Choroid plexus epithelial cell (primary cell): ENCODE results near the gene DLX4.

ENCODE experiments used
- DNase-seq: peaks from one replicate; pipeline ENCODE4 v3.0.0-alpha.2; 2010; ENCODE audit warnings: low read depth
- H3K4me3 ChIP-seq: 2 replicates; pipeline ENCODE4 v1.5.1; 2011; ENCODE audit warnings: low read depth, mild to moderate bottlenecking, control low read depth, low read length, moderate library complexity
- CTCF ChIP-seq: conservative IDR thresholded peaks from 2 replicates; pipeline ENCODE4 v1.5.1; 2011; ENCODE audit warnings: low read depth, mild to moderate bottlenecking, control low read depth, inconsistent platforms, low read length, moderate library complexity

Gene DLX4

GRCh38 chr17:50014471-50015088, 45.6 kb downstream of the DLX4 start:
- no peak for DNase-seq
- no peak for TF ChIP-seq CTCF
- no peak overlapping the region for H3K4me3 ChIP-seq

GRCh38 chr17:50015146-50015545, 46.2 kb downstream of the DLX4 start:
- no peak for DNase-seq
- no peak for TF ChIP-seq CTCF
- no peak overlapping the region for H3K4me3 ChIP-seq

GRCh38 chr17:50018909-50019308, 49.9 kb downstream of the DLX4 start:
- no peak for TF ChIP-seq CTCF
- no peak for DNase-seq
- H3K4me3 ChIP-seq: no peak overlapping the region

- TF ChIP-seq CTCF: no peak
- no peak for DNase-seq
- H3K4me3 ChIP-seq: no peak overlapping the region
These were observed 52.0 kb downstream of the DLX4 start for GRCh38 chr17:50020841-50021599.

- no peak for TF ChIP-seq CTCF
- no peak for DNase-seq
- H3K4me3 ChIP-seq: no peak overlapping the region
These were observed 52.8 kb downstream of the DLX4 start for GRCh38 chr17:50021681-50022370.

- peak; percentile 53 for DNase-seq
- TF ChIP-seq CTCF: no peak
- H3K4me3 ChIP-seq: no peak overlapping the region
These were observed 53.6 kb downstream of the DLX4 start for GRCh38 chr17:50022463-50023130.
